ENCODE data around the gene TTLL5. TPM values are rescaled to one million over a fixed set of nuclear protein-coding genes. Genes with fewer than 3 reads are reported as not detected.

The TTLL5 gene
- total RNA-seq, 1 experiment from 2014 or later, result 34.7 TPM

DNA sequence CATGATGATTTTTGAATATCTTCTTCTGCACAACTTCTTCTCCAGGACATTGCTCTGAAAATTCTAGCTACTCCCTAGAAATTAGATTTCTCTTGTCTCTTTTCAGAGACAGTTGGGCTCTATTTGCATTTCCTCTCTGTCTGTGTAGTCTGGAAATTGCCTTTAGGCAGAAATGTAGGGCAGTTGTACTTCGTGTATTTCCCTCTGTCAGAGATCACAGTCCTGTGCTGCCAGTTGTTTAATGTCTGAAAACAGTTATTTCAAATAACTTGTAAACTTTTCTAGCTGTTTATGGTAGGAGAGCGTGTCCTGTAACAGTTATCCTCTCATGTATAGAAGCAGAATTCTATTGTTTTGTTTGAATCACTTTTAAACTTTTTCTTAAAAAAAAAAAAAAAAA is 86.9 kb downstream of the TTLL5 start:
- ChIA-PET CTCF (no interaction called here), POLR2A (ENCODE audit: unreplicated experiment) (no interaction called here)
- Histone ChIP-seq H4K20me1 (ENCODE audit: low read length) (no peaks in the 10 kb centered on the region), H3K36me3 (ENCODE audit: low read depth, low read length) (peaks cover 20% of the 10 kb centered on the region), H3K9ac (ENCODE audit: low read length) (no peak overlapping the region), H3K4me2 (ENCODE audit: low read length) (no peak overlapping the region), H3F3A (ENCODE audit: low read length, unreplicated experiment) (no peaks in the 10 kb centered on the region), H3K9me3 (ENCODE audit: low read length) (no peaks in the 10 kb centered on the region), H2AFZ (ENCODE audit: low read length) (no peak overlapping the region), H3K4me3 (ENCODE audit: low read length) (no peak overlapping the region), H3K79me2 (ENCODE audit: low read length) (no peaks in the 10 kb centered on the region), H3K9me2 (replicated peaks; ENCODE audit: low read length) (no peaks in the 10 kb centered on the region), H3K27me3 (ENCODE audit: low read length) (no peaks in the 10 kb centered on the region), H3K4me1 (ENCODE audit: insufficient read depth, low read length) (no peaks in the 10 kb centered on the region), H3K27ac (ENCODE audit: low read length) (no peak overlapping the region)
- DNase-seq (no peak), ATAC-seq (no peak)
- intact Hi-C loops (cut with micrococcal nuclease), result no loop called here
- TF ChIP-seq, protein P1, sequence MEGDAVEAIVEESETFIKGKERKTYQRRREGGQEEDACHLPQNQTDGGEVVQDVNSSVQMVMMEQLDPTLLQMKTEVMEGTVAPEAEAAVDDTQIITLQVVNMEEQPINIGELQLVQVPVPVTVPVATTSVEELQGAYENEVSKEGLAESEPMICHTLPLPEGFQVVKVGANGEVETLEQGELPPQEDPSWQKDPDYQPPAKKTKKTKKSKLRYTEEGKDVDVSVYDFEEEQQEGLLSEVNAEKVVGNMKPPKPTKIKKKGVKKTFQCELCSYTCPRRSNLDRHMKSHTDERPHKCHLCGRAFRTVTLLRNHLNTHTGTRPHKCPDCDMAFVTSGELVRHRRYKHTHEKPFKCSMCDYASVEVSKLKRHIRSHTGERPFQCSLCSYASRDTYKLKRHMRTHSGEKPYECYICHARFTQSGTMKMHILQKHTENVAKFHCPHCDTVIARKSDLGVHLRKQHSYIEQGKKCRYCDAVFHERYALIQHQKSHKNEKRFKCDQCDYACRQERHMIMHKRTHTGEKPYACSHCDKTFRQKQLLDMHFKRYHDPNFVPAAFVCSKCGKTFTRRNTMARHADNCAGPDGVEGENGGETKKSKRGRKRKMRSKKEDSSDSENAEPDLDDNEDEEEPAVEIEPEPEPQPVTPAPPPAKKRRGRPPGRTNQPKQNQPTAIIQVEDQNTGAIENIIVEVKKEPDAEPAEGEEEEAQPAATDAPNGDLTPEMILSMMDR (conservative IDR thresholded peaks at IDR 0.05; ENCODE audit: low read depth, low read length), result no peak
- TF ChIP-seq EZH2 (IDR thresholded peaks at IDR 0.05; ENCODE audit: low read length, unreplicated experiment) (no peak), EZH2phosphoT487 (IDR thresholded peaks at IDR 0.05; ENCODE audit: borderline replicate concordance, low read length) (no peak)
- BruUV-seq (replicated peaks), result no TSS peak

DNA sequence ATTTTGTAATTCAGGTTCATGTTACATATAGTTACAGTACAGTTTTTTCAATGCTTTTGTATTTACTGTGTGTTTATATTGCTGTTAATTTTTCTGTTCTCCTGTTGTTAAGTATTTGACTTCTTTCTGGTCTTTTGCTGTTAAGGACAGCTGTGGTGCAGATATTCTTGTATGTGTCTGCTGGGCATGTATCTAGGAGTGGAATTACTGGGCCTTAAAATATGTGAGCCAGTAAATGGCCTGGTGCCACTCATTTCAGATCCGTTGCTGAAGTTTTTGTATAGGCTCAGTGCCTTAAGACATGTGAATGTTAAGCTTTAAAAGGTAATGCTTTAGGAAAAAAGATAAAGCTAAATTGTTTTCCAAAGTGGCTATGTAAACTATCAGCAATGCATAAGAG is 87.3 kb downstream of the TTLL5 start:
- Histone ChIP-seq H3K4me1 (ENCODE audit: insufficient read depth, low read length) (no peaks in the 10 kb centered on the region), H3K4me2 (ENCODE audit: low read length) (no peak overlapping the region), H3K36me3 (ENCODE audit: low read depth, low read length) (peaks cover 16% of the 10 kb centered on the region), H3K27me3 (ENCODE audit: low read length) (no peaks in the 10 kb centered on the region), H3K9me3 (ENCODE audit: low read length) (no peaks in the 10 kb centered on the region), H2AFZ (ENCODE audit: low read length) (no peak overlapping the region), H4K20me1 (ENCODE audit: low read length) (no peaks in the 10 kb centered on the region), H3K9me2 (replicated peaks; ENCODE audit: low read length) (no peaks in the 10 kb centered on the region), H3K27ac (ENCODE audit: low read length) (no peak overlapping the region), H3K4me3 (ENCODE audit: low read length) (no peak overlapping the region), H3K79me2 (ENCODE audit: low read length) (no peaks in the 10 kb centered on the region), H3F3A (ENCODE audit: low read length, unreplicated experiment) (no peaks in the 10 kb centered on the region), H3K9ac (ENCODE audit: low read length) (no peak overlapping the region)
- intact Hi-C loops (cut with micrococcal nuclease), result no loop called here
- ATAC-seq (no peak), DNase-seq (no peak)
- TF ChIP-seq EZH2 (IDR thresholded peaks at IDR 0.05; ENCODE audit: low read length, unreplicated experiment), result no peak
- TF ChIP-seq EZH2phosphoT487 (IDR thresholded peaks at IDR 0.05; ENCODE audit: borderline replicate concordance, low read length), result no peak
- TF ChIP-seq, protein P1 (conservative IDR thresholded peaks at IDR 0.05; ENCODE audit: low read depth, low read length), result no peak
- no TSS peak for BruUV-seq (replicated peaks)
- CTCF ChIA-PET, result interaction anchor here (0.6 kb wide), 1 partner anchor 1553 kb away, joined by 3 read pairs; no protein-coding TSS in a partner anchor
- POLR2A ChIA-PET (ENCODE audit: unreplicated experiment), result no interaction called here

DNA sequence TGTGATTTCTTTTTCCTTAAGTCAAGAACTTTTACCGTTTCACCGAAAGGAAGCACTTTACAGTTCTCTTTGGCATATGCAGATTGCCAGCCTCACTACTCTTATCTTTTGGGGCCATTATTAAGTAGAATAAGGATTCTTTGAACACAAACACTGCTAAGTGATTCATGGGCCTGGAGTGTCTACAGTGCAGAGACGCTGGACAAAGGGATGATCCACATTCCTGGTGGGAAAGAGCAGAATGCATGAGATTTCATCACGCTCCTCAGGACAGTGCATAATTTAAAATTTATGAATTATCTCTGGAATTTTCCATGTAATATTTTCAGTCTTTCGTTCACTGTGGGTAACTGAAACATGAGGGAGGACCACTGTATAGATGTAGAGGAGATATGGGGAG is 90.2 kb downstream of the TTLL5 start:
- ChIA-PET POLR2A (ENCODE audit: unreplicated experiment) (no interaction called here), CTCF (no interaction called here)
- Histone ChIP-seq H2AFZ (ENCODE audit: low read length) (no peak overlapping the region), H3K4me3 (ENCODE audit: low read length) (no peak overlapping the region), H3F3A (ENCODE audit: low read length, unreplicated experiment) (no peaks in the 10 kb centered on the region), H3K9me2 (replicated peaks; ENCODE audit: low read length) (no peaks in the 10 kb centered on the region), H3K27ac (ENCODE audit: low read length) (no peak overlapping the region), H4K20me1 (ENCODE audit: low read length) (no peaks in the 10 kb centered on the region), H3K9ac (ENCODE audit: low read length) (no peak overlapping the region), H3K4me2 (ENCODE audit: low read length) (no peak overlapping the region), H3K9me3 (ENCODE audit: low read length) (no peaks in the 10 kb centered on the region), H3K36me3 (ENCODE audit: low read depth, low read length) (peaks cover 21% of the 10 kb centered on the region), H3K79me2 (ENCODE audit: low read length) (no peaks in the 10 kb centered on the region), H3K4me1 (ENCODE audit: insufficient read depth, low read length) (no peaks in the 10 kb centered on the region), H3K27me3 (ENCODE audit: low read length) (no peaks in the 10 kb centered on the region)
- intact Hi-C loops (cut with micrococcal nuclease), result loop anchor here (5.0 kb wide), 1 partner anchor 34 kb away; no protein-coding TSS in a partner anchor
- DNase-seq, result no peak
- no peak for ATAC-seq
- TF ChIP-seq, protein P1 (conservative IDR thresholded peaks at IDR 0.05; ENCODE audit: low read depth, low read length), result no peak
- TF ChIP-seq EZH2 (IDR thresholded peaks at IDR 0.05; ENCODE audit: low read length, unreplicated experiment), result no peak
- no peak for TF ChIP-seq EZH2phosphoT487 (IDR thresholded peaks at IDR 0.05; ENCODE audit: borderline replicate concordance, low read length)
- BruUV-seq (replicated peaks), result no TSS peak

All from PC-3 (cell line).